ACC112 (cell line): Measurements from ENCODE around the gene SPSB4.

Experiments
- H2AFZ ChIP-seq: fragments of 200-600 bp; sonication (generic); one replicate; pipeline ENCODE4 v1.6.0; 2017; ENCODE audit warnings: antibody characterized with exemption, low read length; ENCODE audit not compliant: unreplicated experiment
- H3K27ac ChIP-seq: fragments of 200-600 bp; sonication (generic); 2 replicates; pipeline ENCODE4 v1.5.1; 2014; ENCODE audit warnings: low read depth, mild to moderate bottlenecking, antibody characterized with exemption, low read length, moderate library complexity
- H3K27me3 ChIP-seq: fragments of 200-600 bp; sonication (generic); 2 replicates; pipeline ENCODE4 v1.6.1; 2014; ENCODE audit warnings: mild to moderate bottlenecking, antibody characterized with exemption, low read length, moderate library complexity, mixed read lengths; ENCODE audit not compliant: insufficient read depth
- H3K36me3 ChIP-seq: fragments of 200-600 bp; sonication (generic); 2 replicates; pipeline ENCODE4 v1.6.1; 2016; ENCODE audit warnings: mild to moderate bottlenecking, antibody characterized with exemption, low read length, moderate library complexity, mixed read lengths; ENCODE audit not compliant: insufficient read depth
- H3K4me1 ChIP-seq: fragments of 200-600 bp; sonication (generic); one replicate; pipeline ENCODE4 v1.6.1; 2016; ENCODE audit warnings: low read length, mixed read lengths; ENCODE audit not compliant: insufficient read depth, unreplicated experiment, control insufficient read depth
- H3K4me3 ChIP-seq: fragments of 200-600 bp; sonication (generic); 2 replicates; pipeline ENCODE4 v1.5.1; 2014; ENCODE audit warnings: mild to moderate bottlenecking, low read depth, low read length
- H3K79me2 ChIP-seq: fragments of 200-600 bp; sonication (generic); one replicate; pipeline ENCODE4 v1.6.0; 2016; ENCODE audit warnings: low read length; ENCODE audit not compliant: control insufficient read depth, unreplicated experiment, insufficient read depth

The SPSB4 gene

GRCh38 chr3:141076797-141077571, 25.8 kb downstream of the SPSB4 start:
- peak overlapping the region; percentile 38 for H3K4me3 ChIP-seq
- H3K27ac ChIP-seq = no peak overlapping the region
- peaks cover 12% of the 10 kb centered on the region; the same call in 1 of the 2 replicates for H3K27me3 ChIP-seq
- H3K79me2 ChIP-seq = no peaks in the 10 kb centered on the region
- H3K36me3 ChIP-seq = no peaks in the 10 kb centered on the region
- H3K4me1 ChIP-seq = no peaks in the 10 kb centered on the region
- peak overlapping the region; percentile 55 for H2AFZ ChIP-seq

- Histone ChIP-seq H3K4me3 (no peak overlapping the region), H3K79me2 (no peaks in the 10 kb centered on the region), H3K27ac (no peak overlapping the region), H3K27me3 (peaks cover 12% of the 10 kb centered on the region; the same call in 1 of the 2 replicates), H3K36me3 (no peaks in the 10 kb centered on the region), H2AFZ (no peak overlapping the region), H3K4me1 (no peaks in the 10 kb centered on the region)
Measured at GRCh38 chr3:141077631-141078030, 26.5 kb downstream of the SPSB4 start.

GRCh38 chr3:141078200-141078599, 27.1 kb downstream of the SPSB4 start:
- Histone ChIP-seq H3K4me3 (no peak overlapping the region), H3K79me2 (no peaks in the 10 kb centered on the region), H3K4me1 (no peaks in the 10 kb centered on the region), H2AFZ (no peak overlapping the region), H3K27ac (no peak overlapping the region), H3K36me3 (no peaks in the 10 kb centered on the region), H3K27me3 (peaks cover 12% of the 10 kb centered on the region; the same call in 1 of the 2 replicates)

GRCh38 chr3:141080431-141080830, 29.3 kb downstream of the SPSB4 start:
- Histone ChIP-seq H3K4me1 (no peaks in the 10 kb centered on the region), H3K79me2 (no peaks in the 10 kb centered on the region), H3K27me3 (peaks cover 18% of the 10 kb centered on the region), H3K36me3 (no peaks in the 10 kb centered on the region), H3K27ac (no peak overlapping the region), H2AFZ (no peak overlapping the region), H3K4me3 (no peak overlapping the region)

GRCh38 chr3:141081141-141081795, 30.1 kb downstream of the SPSB4 start:
- H3K27ac ChIP-seq = no peak overlapping the region

GRCh38 chr3:141082064-141082463, 30.9 kb downstream of the SPSB4 start:
- Histone ChIP-seq H3K27ac (no peak overlapping the region), H3K4me3 (no peak overlapping the region), H3K79me2 (no peaks in the 10 kb centered on the region), H3K27me3 (peaks cover 19% of the 10 kb centered on the region), H3K36me3 (no peaks in the 10 kb centered on the region), H2AFZ (no peak overlapping the region), H3K4me1 (no peaks in the 10 kb centered on the region)

More at GRCh38 chr3:141081141-141081795, 30.1 kb downstream of the SPSB4 start:
- H3K4me1 ChIP-seq = no peaks in the 10 kb centered on the region
- peaks cover 19% of the 10 kb centered on the region for H3K27me3 ChIP-seq
- no peak overlapping the region for H3K4me3 ChIP-seq
- no peaks in the 10 kb centered on the region for H3K79me2 ChIP-seq
- no peaks in the 10 kb centered on the region for H3K36me3 ChIP-seq
- H2AFZ ChIP-seq = no peak overlapping the region

GRCh38 chr3:141083226-141083625, 32.1 kb downstream of the SPSB4 start:
- Histone ChIP-seq H3K4me3 (no peak overlapping the region), H2AFZ (no peak overlapping the region), H3K36me3 (no peaks in the 10 kb centered on the region), H3K4me1 (no peaks in the 10 kb centered on the region), H3K79me2 (no peaks in the 10 kb centered on the region), H3K27ac (no peak overlapping the region), H3K27me3 (peaks cover 14% of the 10 kb centered on the region)

- no peaks in the 10 kb centered on the region for H3K79me2 ChIP-seq
- H3K4me3 ChIP-seq = no peak overlapping the region
- peaks cover 11% of the 10 kb centered on the region; the same call in 1 of the 2 replicates for H3K27me3 ChIP-seq
- H3K36me3 ChIP-seq = no peaks in the 10 kb centered on the region
- H3K4me1 ChIP-seq = no peaks in the 10 kb centered on the region
- H3K27ac ChIP-seq = no peak overlapping the region
- H2AFZ ChIP-seq = no peak overlapping the region
Measured at GRCh38 chr3:141083836-141084649, 32.9 kb downstream of the SPSB4 start.

- Histone ChIP-seq H3K4me1 (no peaks in the 10 kb centered on the region), H3K79me2 (no peaks in the 10 kb centered on the region), H3K27me3 (peaks cover 14% of the 10 kb centered on the region; the same call in 1 of the 2 replicates), H3K36me3 (no peaks in the 10 kb centered on the region), H2AFZ (no peak overlapping the region), H3K27ac (no peak overlapping the region), H3K4me3 (no peak overlapping the region)
Measured at GRCh38 chr3:141085343-141086070, 34.4 kb downstream of the SPSB4 start.

GRCh38 chr3:141086188-141086587, 35.0 kb downstream of the SPSB4 start:
- no peak overlapping the region for H2AFZ ChIP-seq
- H3K4me3 ChIP-seq = no peak overlapping the region
- H3K4me1 ChIP-seq = no peaks in the 10 kb centered on the region

More at GRCh38 chr3:141086188-141086587, 35.0 kb downstream of the SPSB4 start:
- H3K27me3 ChIP-seq = peaks cover 16% of the 10 kb centered on the region
- H3K36me3 ChIP-seq = no peaks in the 10 kb centered on the region
- H3K79me2 ChIP-seq = no peaks in the 10 kb centered on the region
- H3K27ac ChIP-seq = no peak overlapping the region
